Hematopoietic multipotent progenitor cell treated with erythropoietin and hydrocortisone succinate and interleukin-3 and kit ligand, for 17 days (in vitro differentiated cells): ENCODE measurements around the gene DDX27.

Experiments
- DNase-seq: peaks from one replicate; pipeline ENCODE4 v3.0.0-alpha.2; 2015; ENCODE audit warnings: low spot score

The DDX27 gene

DNA sequence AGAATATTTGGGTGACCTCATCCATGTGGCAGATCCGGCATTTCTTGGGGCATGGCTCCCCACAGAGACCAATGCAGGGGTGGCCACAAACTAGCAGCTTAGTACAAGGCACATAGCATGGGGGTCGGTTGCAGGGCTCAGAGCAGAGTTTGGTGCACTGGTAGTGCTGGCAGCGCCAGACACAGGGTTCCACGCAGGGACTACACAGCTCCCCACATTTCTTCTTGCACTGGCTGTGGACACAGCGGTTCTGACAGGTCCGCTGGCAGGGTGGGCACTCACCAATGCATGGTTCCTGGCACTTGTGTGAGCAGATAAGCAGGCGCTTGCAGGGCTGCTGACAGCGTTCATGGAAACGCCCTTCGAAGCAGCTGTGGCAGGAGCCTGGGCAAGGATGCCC lies 29.1 kb downstream of the DDX27 start:
- DNase-seq = no peak

DNA sequence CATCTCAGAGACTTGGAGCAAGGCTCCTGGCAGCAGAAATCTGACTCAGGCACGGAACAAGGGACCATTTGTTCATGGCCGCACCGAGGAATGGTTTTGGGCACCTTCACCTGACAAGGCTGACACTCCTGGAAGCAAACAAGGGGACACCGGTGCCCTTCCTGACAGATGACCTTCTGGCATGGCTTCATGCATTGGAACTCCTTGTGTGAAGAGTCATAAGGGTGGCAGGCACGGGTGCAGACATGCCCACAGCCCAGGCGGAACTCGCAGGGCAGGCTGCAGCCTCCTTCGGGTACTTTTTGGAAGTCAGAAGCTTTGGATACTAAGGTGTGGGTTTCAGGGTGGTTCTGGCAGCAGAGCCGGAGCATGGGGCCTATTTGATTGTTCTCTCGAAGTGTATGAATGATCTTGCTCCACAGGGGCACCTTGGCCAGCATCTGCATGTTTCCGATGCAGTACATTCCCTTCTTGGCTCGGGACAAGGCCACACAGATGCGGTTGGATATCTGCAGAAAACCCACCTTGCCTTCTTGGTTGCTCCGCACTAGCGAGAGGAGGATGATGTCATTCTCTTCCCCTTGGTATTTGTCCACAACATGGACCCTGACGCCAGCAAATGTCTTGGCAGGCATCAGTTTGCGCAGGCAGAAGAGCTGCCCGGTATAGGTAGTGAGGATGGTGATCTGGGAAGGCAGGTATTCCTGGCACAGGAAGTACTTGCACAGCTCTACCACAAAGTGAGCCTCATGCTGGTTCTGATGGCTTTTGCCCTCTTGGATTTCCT lies 29.9 kb downstream of the DDX27 start:
- DNase-seq = no peak

- DNase-seq = no peak
Observed at GRCh38 chr20:49252556-49253350, 33.5 kb downstream of the DDX27 start.

GRCh38 chr20:49256261-49256660 lies 37.0 kb downstream of the DDX27 start:
- DNase-seq = no peak

DNA sequence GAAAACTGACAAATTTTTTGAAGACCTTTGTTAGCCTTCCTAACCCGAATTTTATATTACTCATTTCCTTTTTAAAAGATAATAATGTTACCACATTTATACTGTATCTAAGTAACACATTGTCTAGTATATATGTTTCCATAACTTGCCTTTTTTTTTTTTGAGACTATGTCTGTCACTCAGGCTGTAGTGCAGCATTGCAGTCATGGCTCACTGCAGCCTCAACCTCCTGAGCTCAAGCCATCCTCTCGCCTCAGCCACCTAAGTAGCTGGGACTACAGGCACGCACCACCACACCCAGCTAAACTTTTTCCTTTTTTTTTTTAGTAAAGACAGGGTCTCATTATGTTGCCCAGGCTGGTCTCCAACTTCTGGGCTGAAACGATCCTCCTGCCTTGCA lies 40.1 kb downstream of the DDX27 start:
- no peak for DNase-seq

DNA sequence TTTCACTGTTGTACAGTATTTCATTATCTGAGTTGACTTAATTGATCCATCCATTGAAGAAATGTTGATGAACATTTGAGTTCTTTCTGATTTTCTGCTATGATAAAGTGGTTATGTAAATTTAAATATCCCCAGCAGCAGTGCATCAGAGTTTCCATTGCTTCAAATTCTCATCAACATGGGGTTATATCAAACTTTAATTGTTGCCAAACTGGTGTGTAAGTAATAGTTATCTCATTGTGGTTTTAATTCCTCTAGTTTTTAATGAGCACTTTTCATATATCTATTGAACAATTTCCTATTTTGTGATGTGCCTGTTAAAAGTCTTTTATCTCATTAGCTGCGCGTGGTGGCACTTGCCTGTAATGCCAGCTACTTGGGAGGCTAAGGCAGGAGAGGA lies 40.6 kb downstream of the DDX27 start:
- no peak for DNase-seq

- no peak for DNase-seq
Observed at GRCh38 chr20:49260218-49260617, 41.0 kb downstream of the DDX27 start.

DNA sequence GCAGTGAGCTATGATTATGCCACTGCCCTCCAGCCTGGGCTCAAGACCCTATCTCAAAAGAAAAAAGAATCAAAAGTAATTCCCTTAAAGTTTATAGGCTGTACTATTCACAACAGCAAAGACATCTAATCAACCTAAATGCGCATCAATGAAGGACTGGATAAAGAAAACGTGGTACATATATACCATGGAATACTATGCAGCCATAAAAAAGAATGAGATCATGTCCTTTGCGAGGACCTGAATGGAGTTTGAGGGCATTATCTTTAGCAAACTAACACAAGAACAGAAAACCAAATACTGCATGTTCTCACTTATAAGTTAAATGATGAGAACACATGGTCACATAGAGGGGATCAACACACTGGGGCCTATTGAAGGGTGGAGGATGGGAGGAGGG lies 42.0 kb downstream of the DDX27 start:
- DNase-seq = no peak

DNA sequence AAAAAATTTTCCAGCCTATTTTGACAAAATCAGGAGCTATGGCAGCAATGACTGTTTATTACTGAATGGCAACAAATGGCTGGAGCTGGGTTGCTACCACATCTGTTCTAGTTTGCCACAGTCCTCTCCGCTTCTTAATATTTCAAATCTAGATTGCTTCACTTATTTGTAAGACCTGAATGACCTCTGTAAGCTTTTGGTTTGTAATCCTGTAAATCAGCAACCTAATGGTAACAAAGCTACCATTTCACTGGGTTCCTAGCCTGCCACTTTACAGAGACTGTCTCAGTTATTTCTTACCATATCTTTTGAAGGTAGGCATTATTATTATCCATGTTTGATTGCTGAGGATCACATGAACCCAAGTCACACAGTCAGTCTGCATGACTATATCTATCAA lies 43.2 kb downstream of the DDX27 start:
- DNase-seq = no peak

DNA sequence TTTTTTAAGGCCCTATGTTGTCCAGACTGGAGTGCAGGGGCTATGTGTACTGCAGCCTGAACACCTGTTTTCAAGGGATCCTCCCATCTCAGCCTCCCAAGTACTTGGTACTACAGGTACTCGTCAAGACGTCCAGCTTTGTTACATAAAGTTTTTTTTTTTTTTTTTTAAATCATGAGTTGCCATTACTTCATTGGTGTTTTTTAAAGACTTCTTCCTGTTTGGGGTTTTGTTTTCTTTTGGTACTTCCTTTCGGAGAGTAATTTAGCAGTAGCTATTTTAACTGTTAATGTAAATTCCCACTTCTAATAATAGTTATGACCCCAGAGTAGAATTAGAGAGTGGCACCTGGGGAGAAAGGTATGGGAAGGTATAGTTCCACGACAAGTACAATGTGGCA lies 48.1 kb downstream of the DDX27 start:
- no peak for DNase-seq

GRCh38 chr20:49268600-49269365 lies 49.6 kb downstream of the DDX27 start:
- DNase-seq = no peak

DNA sequence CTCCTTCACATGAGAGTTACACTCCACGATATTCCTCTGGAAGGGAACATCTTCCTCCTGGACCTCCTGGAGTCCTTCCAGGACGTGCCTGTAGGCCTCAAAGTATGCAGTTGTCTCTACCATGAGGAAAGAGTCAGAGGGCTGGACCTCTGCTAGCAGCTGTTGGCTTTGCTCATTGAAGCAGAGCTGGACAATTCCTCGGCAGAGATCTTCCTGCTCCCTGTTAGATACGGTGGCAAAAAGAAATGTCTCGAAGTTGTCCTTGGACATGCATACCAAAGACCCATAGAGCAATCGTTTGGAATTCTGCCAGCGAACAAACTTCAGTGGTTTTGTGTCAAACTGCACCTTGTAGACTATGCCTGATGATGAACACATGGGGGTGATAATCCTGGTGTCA lies 51.0 kb downstream of the DDX27 start:
- no peak for DNase-seq

- DNase-seq = no peak
Observed at GRCh38 chr20:49270736-49271135, 51.5 kb downstream of the DDX27 start.

DNA sequence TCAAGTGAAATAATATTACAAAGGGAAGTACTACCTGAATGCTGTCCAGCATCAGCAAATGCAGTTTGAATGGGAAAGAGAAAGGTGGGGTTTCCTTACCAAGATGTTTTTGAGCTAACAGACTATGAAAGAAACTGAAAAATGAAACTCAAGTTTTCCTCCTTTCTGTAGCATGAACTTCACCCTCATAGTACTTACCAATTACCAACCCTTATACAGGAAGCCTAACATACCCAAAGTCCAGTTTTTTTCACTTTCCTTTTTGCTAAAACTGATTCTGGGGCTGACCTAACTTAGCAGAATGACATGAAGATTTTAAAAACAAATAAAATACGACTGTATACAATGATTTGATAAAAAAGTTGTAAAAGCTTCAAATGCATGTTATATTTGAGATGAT lies 53.4 kb downstream of the DDX27 start:
- DNase-seq = no peak

- DNase-seq = no peak
Observed at GRCh38 chr20:49273696-49274277, 54.6 kb downstream of the DDX27 start.

DNA sequence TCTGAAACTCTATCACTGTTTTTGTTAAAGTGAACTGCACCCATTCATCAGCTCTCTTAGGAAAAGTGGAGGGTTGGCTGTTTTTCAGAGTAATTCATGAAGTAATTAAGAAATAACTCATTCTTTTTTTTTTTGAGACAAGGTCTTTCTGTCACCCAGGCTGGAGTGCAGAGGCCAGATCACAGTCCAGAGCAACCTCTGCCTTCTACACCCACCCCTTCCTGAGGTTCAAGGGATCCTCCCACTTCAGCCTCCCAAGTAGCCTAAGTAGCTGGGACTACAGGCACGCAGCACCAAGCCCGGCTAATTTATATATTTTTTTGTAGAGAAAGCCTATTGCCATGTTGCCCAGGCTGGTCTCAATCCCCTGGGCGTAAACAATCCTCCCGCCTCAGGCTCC lies 56.0 kb downstream of the DDX27 start:
- DNase-seq = no peak

DNA sequence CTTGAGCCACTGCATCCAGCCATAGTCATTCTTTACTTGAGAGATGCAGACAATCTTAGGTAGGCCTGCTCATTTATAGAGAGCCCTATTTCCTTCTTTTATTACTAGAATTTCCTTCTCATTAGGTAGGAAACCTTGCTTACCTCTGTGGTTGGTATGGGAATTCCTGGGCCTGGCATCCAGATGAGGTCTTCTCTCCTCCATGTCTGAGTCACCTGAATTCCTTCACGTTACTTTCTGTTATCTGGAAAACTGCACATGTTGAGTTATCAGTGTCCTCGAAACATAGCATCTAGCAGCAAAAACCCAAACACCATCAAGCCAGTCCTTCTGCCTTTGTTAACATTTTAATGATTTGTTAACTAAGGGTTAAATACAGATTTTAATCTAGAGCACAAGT lies 56.4 kb downstream of the DDX27 start:
- DNase-seq = peak; percentile 56

- DNase-seq = peak; percentile 83
Observed at GRCh38 chr20:49276161-49276960, 57.1 kb downstream of the DDX27 start.

DNA sequence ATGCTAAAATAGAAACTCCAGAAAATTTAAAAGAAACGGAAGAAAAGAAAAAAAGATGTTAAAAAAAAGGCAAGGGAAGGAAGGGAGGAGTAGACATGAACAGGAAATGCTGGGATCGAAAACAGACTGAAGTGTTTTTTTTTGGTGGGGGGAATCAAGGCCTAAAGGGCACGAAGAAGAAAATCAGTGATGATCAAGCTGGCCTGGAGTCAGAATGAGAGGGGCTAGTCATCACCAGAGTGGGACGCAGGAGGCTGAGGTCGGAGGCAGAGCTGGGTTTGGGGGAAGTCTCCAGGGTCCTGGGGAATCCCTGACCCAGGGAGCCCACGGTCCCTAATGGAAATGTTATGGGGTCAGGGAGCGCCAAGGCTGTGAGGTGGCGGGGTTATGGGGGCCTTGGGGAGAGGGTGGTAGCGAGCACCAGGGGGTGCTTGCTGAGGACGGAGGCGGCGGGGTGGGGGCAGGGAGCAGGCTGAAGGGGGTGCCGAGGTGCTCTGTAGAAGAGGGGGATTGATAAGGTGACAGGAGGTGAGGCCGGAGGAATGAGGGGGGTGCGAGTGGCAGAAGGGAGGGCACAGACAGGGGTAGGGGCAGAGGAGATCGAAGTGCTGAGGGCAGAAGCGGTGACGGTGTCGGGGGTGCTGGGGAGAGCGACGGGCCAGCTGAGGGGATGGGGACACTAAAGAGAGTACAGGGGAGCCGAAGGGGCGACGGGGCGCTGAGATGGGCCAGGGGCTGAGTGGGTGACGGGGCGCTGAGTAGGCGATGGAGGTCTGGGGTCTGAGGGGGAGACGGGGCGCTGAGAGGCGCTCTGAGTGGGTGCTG lies 58.0 kb downstream of the DDX27 start:
- DNase-seq = peak; percentile 50

DNA sequence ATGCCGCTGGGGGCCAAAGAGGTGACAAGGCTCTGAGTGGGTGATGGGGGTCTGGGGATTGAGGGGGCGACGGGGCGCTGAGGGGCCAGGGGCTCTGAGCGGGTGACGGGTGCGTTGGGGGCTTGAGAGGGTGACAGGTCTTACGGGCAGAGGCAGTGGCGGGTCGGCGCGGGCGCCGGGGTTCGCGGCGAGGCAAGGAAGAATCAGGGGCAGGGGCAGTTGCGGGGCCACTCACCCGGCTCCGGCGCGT lies 58.5 kb downstream of the DDX27 start:
- no peak for DNase-seq
